Tongue (tissue), 2 donors: Measurements from ENCODE around the gene TBPL2. TPM values are rescaled to one million over a fixed set of nuclear protein-coding genes. Genes with fewer than 3 reads are reported as not detected.
A peak's percentile ranks its signal among the peaks of the same experiment; 100 is the strongest.

Experiments used
- DNase-seq: peaks from one replicate; pipeline ENCODE4 v3.0.0-alpha.2; 2015
- total RNA-seq: library from RNA; depleted of rRNA; stranded (reverse); fragments of >200 nt; gene quantifications from one replicate; pipeline ENCODE4 v1.2.3, GENCODE V29; 2014

TBPL2 gene
- total RNA-seq, 1 donor from 2014 or later = not detected

GRCh38 chr14:55401751-55402150, 38.7 kb downstream of the TBPL2 start:
- DNase-seq = no peak

- no peak for DNase-seq
Observed at GRCh38 chr14:55399852-55400251, 40.6 kb downstream of the TBPL2 start.

GRCh38 chr14:55399183-55399582, 41.2 kb downstream of the TBPL2 start:
- no peak for DNase-seq

GRCh38 chr14:55398679-55399078, 41.7 kb downstream of the TBPL2 start:
- DNase-seq = peak; percentile 46

- DNase-seq = no peak
Observed at GRCh38 chr14:55389330-55389729, 51.1 kb downstream of the TBPL2 start.

- DNase-seq = no peak
Observed at GRCh38 chr14:55388160-55388559, 52.3 kb downstream of the TBPL2 start.

- no peak for DNase-seq
Observed at GRCh38 chr14:55387121-55387520, 53.3 kb downstream of the TBPL2 start.

GRCh38 chr14:55386037-55386808, 54.2 kb downstream of the TBPL2 start:
- DNase-seq = no peak

GRCh38 chr14:55384536-55384935, 55.9 kb downstream of the TBPL2 start:
- no peak for DNase-seq

- no peak for DNase-seq
Observed at GRCh38 chr14:55383541-55384140, 56.8 kb downstream of the TBPL2 start.

- DNase-seq = peak; percentile 13
Observed at GRCh38 chr14:55383056-55383466, 57.4 kb downstream of the TBPL2 start.

GRCh38 chr14:55382483-55382882, 57.9 kb downstream of the TBPL2 start:
- no peak for DNase-seq

- no peak for DNase-seq
Observed at GRCh38 chr14:55381561-55381960, 58.9 kb downstream of the TBPL2 start.

- DNase-seq = no peak
Observed at GRCh38 chr14:55381040-55381439, 59.4 kb downstream of the TBPL2 start.

- DNase-seq = no peak
Observed at GRCh38 chr14:55377236-55377635, 63.2 kb downstream of the TBPL2 start.

- DNase-seq = no peak
Observed at GRCh38 chr14:55374771-55375170, 65.6 kb downstream of the TBPL2 start.

GRCh38 chr14:55373784-55374705, 66.4 kb downstream of the TBPL2 start:
- no peak for DNase-seq

- DNase-seq = no peak
Observed at GRCh38 chr14:55372825-55373224, 67.6 kb downstream of the TBPL2 start.

GRCh38 chr14:55372423-55372822, 68.0 kb downstream of the TBPL2 start:
- no peak for DNase-seq

GRCh38 chr14:55370883-55371455, 69.4 kb downstream of the TBPL2 start:
- no peak for DNase-seq

GRCh38 chr14:55366271-55366670, 74.1 kb downstream of the TBPL2 start:
- no peak for DNase-seq
